Heart right ventricle (tissue), 16 donors: ENCODE measurements around the gene MYO1H. TPM values are rescaled to one million over a fixed set of nuclear protein-coding genes. Genes with fewer than 3 reads are reported as not detected.

Experiments used
- ATAC-seq, 8 donors: fragments of 200-7000 bp; cut with Tn5 transposase; one replicate each; pipeline ENCODE4 v1.9.1; 2020; ENCODE audit warnings: mild to moderate bottlenecking in 8 of 8, moderate library complexity in 8 of 8, moderate number of reproducible peaks in 1 of 8
- DNase-seq, 2 donors: peaks; one replicate each; pipeline ENCODE4 v3.0.0-alpha.2; 2020
- H3K27ac ChIP-seq, 10 donors: fragments of 200-600 bp; sonication (generic) in 2 of 10; one replicate each; pipeline versions ENCODE4 v1.5.0 to v1.8.0; 2020 to 2022; ENCODE audit warnings: mild to moderate bottlenecking in 3 of 10
- H3K27me3 ChIP-seq, 7 donors: fragments of 200-600 bp; one replicate each; pipeline ENCODE4 v1.8.0; 2021 to 2022; ENCODE audit warnings: mild to moderate bottlenecking in 2 of 7
- H3K36me3 ChIP-seq, 9 donors: fragments of 200-600 bp; sonication (generic) in 1 of 9; one replicate each; pipeline versions ENCODE4 v1.5.0 to v1.8.0; 2020 to 2022; ENCODE audit warnings: mild to moderate bottlenecking in 2 of 9
- H3K4me1 ChIP-seq, 9 donors: fragments of 200-600 bp; sonication (generic) in 1 of 9; one replicate each; pipeline versions ENCODE4 v1.5.0 to v1.8.0; 2020 to 2022; ENCODE audit warnings: mild to moderate bottlenecking in 4 of 9
- H3K4me3 ChIP-seq, 10 donors: fragments of 200-600 bp; sonication (generic) in 2 of 10; one replicate each; pipeline versions ENCODE4 v1.5.0 to v1.8.0; 2020 to 2022; ENCODE audit warnings: mild to moderate bottlenecking in 7 of 10, moderate library complexity in 2 of 10
- H3K9me3 ChIP-seq, 11 donors: fragments of 200-600 bp in 10 of 11; sonication (generic) in 2 of 11; one replicate each; pipeline versions ENCODE4 v1.5.0 to v1.8.0; 2013 to 2022; ENCODE audit warnings: mild to moderate bottlenecking in 2 of 11, control low read depth in 1 of 11, moderate library complexity in 1 of 11
- CTCF ChIP-seq, 9 donors: fragments of 200-600 bp; sonication (generic) in 2 of 9; IDR thresholded peaks; one replicate each; pipeline versions ENCODE4 v1.5.0 to v1.8.0; 2021 to 2022; ENCODE audit warnings: antibody characterized with exemption in 9 of 9, mild to moderate bottlenecking in 5 of 9, moderate library complexity in 1 of 9
- WGBS, 2 donors: extraction: QIAGEN DNeasy Blood & Tissue Kit; methylation state at CpG; one replicate each; pipeline ENCODE4 v1.1.7; 2013; ENCODE audit warnings: inconsistent platforms in 1 of 2; 5-methylcytosine and 5-hydroxymethylcytosine counted together
- intact Hi-C, 10 donors: fragments of 100-400 bp; cut with DNase I; formaldehyde crosslinking; loops; one replicate each; pipeline versions ENCODE4 v1.11.1 to v1.14.2; 2022
- polyA plus RNA-seq, 2 donors: library from polyadenylated mRNA; stranded (reverse); fragments of 200-250 nt; gene quantifications; one replicate each; pipeline ENCODE4 v1.2.3, GENCODE V29; 2013
- total RNA-seq, 10 donors: library from RNA; stranded (reverse); fragmentation: NEBNext Ultra II Directional in 3 of 10; extraction: Animal tissue kit (Norgen Biotek cat#: 25700) in 3 of 10; gene quantifications; one replicate each; pipeline versions ENCODE4 v1.2.1 to v1.2.4, GENCODE V29; 2021 to 2023
- donor health status: Arrhythmogenic right ventricular cardiomyopathy.
- donor health status: ischemic (EF 13 %, LVEDD 7.1; RV severe dilation, severe dysfunction).
- donor health status: healthy with polysubstance abuse.
- donor health status: DM: no; HTN: yes; CAD: no.
- donor health status: DM: no; HTN: no; CAD: no.
- donor health status: ischemic (EF 25% LVEDD 6.9; RV normal size, moderate dysfunction).
- donor health status: ischemic (EF 25% LVEDD 5.7; RV mildly dilated, moderate dysfunction).
- donor health status: healthy.
- donor health status: DM: yes; HTN: yes; CAD: no.
- donor health status: Ischemic cardiomyopathy.
- donor health status: ischemic (EF 35%, LVEDD 5.7; RV mildly dilated, moderate dysfunction).
- donor health status: nonischemic (EF 11% LVEDD 7.7; RV severe dilation, severe dysfunction).
- donor health status: DM: yes; HTN: yes; CAD: no.
- donor health status: PGD.
- donor health status: ischemic (EF 29% LVEDD 5.4; RV normal size, mild dysfunction).
- donor health status: nonischemic (EF 23%, LVEDD 6.1; RV moderate dilation, normal function).

Gene MYO1H
- total and polyA plus RNA-seq, 12 donors = 0.07 to 1.3 (median 0.51) TPM; not detected in 4

- H3K4me1 ChIP-seq = no peaks in the 10 kb centered on the region
- H3K9me3 ChIP-seq = no peaks in the 10 kb centered on the region
- TF ChIP-seq CTCF (IDR thresholded peaks at IDR 0.05) = no peak
- intact Hi-C loops = no loop called here
- no peak overlapping the region for H3K27ac ChIP-seq
- ATAC-seq (no peak), DNase-seq (no peak)
- H3K4me3 ChIP-seq = no peak overlapping the region
- 91% methylated on average over 7 of the region's 7 CpGs for whole genome bisulfite sequencing, 2 donors
- H3K27me3 ChIP-seq = no peaks in the 10 kb centered on the region
- peaks cover 0 to 100% (median 65%) of the 10 kb centered on the region in 9 donors for H3K36me3 ChIP-seq
Observed at GRCh38 chr12:109497675-109498074, 150.0 kb downstream of the MYO1H start.

Other genes starting within 250 kb of the MYO1H start
- 100 to 1,000 TPM in 6 of 10 donors, 10 to 100 TPM in 4; 69.7 to 241 (median 107) TPM for gene ACACB, start 231.3 kb upstream of the MYO1H start, total RNA-seq
- 100 to 1,000 TPM in 1 of 2 donors, 10 to 100 TPM in 1; 12.8 to 193 TPM for gene ACACB, start 231.3 kb upstream of the MYO1H start, polyA plus RNA-seq
- gene FOXN4, start 38.6 kb upstream of the MYO1H start, total RNA-seq = under 1 TPM in 2 of 10 donors, not detected in 8; 0.07 to 0.19 TPM
- gene FOXN4, start 38.6 kb upstream of the MYO1H start, polyA plus RNA-seq = not detected
- 10 to 100 TPM; 21.5 to 64.9 (median 33.8) TPM for gene KCTD10, start 129.4 kb downstream of the MYO1H start, total RNA-seq
- gene KCTD10, start 129.4 kb downstream of the MYO1H start, polyA plus RNA-seq = 10 to 100 TPM; 13.6 to 16.6 TPM
- 10 to 100 TPM; 50.9 to 58.8 (median 55.8) TPM for gene UBE3B, start 129.7 kb downstream of the MYO1H start, total RNA-seq
- 10 to 100 TPM; 13.7 to 17.8 TPM for gene UBE3B, start 129.7 kb downstream of the MYO1H start, polyA plus RNA-seq
- gene MMAB, start 225.6 kb downstream of the MYO1H start, total RNA-seq = 10 to 100 TPM; 27.7 to 50.7 (median 43.8) TPM
- 10 to 100 TPM; 38.5 to 41.3 TPM for gene MMAB, start 225.6 kb downstream of the MYO1H start, polyA plus RNA-seq
- 10 to 100 TPM in 3 of 10 donors, 1 to 10 TPM in 7; 7.9 to 12.0 (median 9.2) TPM for gene MVK, start 225.9 kb downstream of the MYO1H start, total RNA-seq
- 10 to 100 TPM; 11.2 to 18.1 TPM for gene MVK, start 225.9 kb downstream of the MYO1H start, polyA plus RNA-seq